KOPT-K1 (cell line): ENCODE measurements around the gene SLC17A3.

Experiments
- H3K27ac ChIP-seq: fragments of 200-600 bp; sonication (generic); 2 replicates; pipeline ENCODE4 v1.5.1; 2016; ENCODE audit warnings: antibody characterized with exemption, mild to moderate bottlenecking, low read depth, low read length; ENCODE audit not compliant: poor library complexity, severe bottlenecking
- H3K36me3 ChIP-seq: fragments of 200-600 bp; sonication (generic); 2 replicates; pipeline ENCODE4 v1.5.1; 2017; ENCODE audit warnings: antibody characterized with exemption, mild to moderate bottlenecking, low read length, moderate library complexity; ENCODE audit not compliant: insufficient read depth
- H3K9me3 ChIP-seq: fragments of 200-600 bp; sonication (generic); 2 replicates; pipeline ENCODE4 v1.5.1; 2017; ENCODE audit warnings: antibody characterized with exemption, low read length, mild to moderate bottlenecking; ENCODE audit not compliant: insufficient read depth, poor library complexity, severe bottlenecking

Gene SLC17A3

DNA sequence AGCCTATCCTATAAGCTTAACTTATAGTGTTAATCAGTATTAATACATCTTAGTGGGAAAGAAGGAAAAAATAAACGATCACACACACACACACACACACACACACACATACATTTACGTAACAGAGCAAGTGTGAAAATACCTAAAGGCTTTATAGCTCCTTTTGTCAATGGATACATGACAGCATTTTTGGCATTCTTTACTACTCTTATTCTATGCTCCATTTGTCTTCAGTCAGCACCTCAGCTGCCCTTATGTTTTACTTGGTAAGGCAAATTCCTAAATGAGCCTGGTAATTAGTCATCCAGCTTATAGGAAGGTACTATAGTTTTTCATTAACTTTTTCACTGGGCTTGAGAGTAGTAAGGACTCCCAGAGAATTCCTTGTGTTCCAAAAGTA is 25.1 kb upstream of the SLC17A3 start:
- H3K27ac ChIP-seq = no peak overlapping the region
- no peaks in the 10 kb centered on the region for H3K36me3 ChIP-seq
- H3K9me3 ChIP-seq = no peaks in the 10 kb centered on the region

GRCh38 chr6:25898289-25898977 is 24.4 kb upstream of the SLC17A3 start:
- H3K9me3 ChIP-seq = no peaks in the 10 kb centered on the region
- no peak overlapping the region for H3K27ac ChIP-seq
- H3K36me3 ChIP-seq = no peaks in the 10 kb centered on the region

- H3K36me3 ChIP-seq = no peaks in the 10 kb centered on the region
- H3K27ac ChIP-seq = no peak overlapping the region
- H3K9me3 ChIP-seq = no peaks in the 10 kb centered on the region
Measured at GRCh38 chr6:25896252-25896651, 22.2 kb upstream of the SLC17A3 start.

- Histone ChIP-seq H3K27ac (no peak overlapping the region), H3K9me3 (no peaks in the 10 kb centered on the region), H3K36me3 (no peaks in the 10 kb centered on the region)
Measured at GRCh38 chr6:25895771-25896170, 21.7 kb upstream of the SLC17A3 start.

GRCh38 chr6:25893778-25894177 is 19.7 kb upstream of the SLC17A3 start:
- no peaks in the 10 kb centered on the region for H3K36me3 ChIP-seq
- no peak overlapping the region for H3K27ac ChIP-seq
- no peaks in the 10 kb centered on the region for H3K9me3 ChIP-seq

DNA sequence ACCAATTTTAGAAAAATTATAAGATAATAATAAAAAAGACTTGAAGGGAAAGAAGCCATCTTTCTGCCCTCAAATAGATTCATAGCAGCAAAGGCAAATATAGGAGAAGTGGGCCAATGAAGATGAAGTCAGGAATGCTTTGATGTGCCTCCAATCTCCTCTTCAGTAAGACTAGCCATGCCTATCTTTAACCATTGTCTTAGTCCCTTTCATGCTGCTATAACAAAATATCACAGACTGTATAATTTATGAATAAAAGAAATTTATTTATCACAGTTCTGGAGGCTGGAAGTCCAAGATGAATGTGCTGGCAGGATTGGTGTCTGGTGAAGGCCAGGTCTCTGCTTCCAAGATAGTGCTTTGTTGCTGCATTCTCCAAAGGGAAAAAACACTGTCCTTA is 18.8 kb upstream of the SLC17A3 start:
- H3K36me3 ChIP-seq = no peaks in the 10 kb centered on the region
- H3K27ac ChIP-seq = no peak overlapping the region
- no peaks in the 10 kb centered on the region for H3K9me3 ChIP-seq

DNA sequence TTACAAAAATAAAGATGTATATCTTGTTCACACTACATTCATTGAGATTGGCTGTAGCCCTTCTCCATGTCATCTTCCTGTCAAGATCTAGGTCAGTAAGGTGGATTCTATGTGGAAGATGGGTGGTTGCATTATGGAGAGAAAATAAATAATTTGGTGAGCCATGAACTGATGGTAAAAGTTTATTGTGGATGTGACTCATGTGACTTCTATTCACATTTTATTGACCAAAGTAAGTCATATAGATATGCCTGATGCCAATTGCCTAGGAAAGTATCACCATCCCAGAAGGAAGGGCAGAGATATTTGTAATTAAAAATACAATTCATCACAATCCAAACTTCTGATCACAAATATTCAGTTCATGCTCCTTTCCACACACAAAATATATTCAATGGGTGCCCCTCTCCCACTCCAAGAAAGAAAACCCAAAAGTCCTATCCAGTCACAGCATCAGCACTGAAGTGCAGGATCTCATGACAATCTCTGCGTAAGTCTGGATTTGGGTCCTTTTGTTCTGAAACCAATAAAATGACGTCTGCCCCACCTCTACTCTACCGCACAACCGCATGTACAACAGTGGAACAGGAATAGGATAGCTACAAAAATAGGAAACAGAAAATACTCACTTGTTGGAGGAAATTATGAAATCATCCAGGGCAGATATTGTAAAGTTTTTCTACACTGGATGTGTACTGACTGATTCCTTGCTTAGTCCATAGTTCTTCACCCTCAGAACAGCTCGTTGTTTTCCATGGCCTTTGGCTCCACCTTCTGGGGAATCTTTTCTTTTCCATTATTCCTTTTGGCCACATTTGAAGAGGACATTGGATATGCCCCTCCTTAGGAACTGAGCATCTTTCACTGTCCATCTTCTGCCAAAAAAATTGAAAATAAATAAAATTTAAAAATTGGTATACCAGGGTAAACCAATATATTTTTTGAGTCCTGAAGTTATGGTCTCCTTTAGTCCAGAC is 16.1 kb upstream of the SLC17A3 start:
- Histone ChIP-seq H3K27ac (no peak overlapping the region), H3K9me3 (no peaks in the 10 kb centered on the region), H3K36me3 (no peaks in the 10 kb centered on the region)

DNA sequence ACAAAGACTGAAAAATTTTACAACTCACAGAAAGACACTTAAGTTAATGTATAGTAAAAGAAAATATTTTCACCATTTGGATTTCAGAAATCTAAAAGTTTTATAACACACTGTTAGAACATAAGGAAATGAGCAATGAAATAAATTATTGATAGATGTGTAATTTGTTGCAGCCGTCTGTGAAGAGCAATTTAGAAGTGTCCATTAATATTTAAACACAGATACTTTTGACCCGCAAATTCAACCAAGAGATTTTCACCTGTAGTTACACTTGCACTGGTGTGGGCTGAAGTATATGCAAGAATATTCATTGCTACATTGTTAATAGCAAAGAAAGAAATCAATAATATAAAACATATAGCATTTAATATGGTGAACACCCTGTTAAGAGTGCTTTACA is 14.6 kb upstream of the SLC17A3 start:
- Histone ChIP-seq H3K27ac (no peak overlapping the region), H3K9me3 (no peaks in the 10 kb centered on the region), H3K36me3 (no peaks in the 10 kb centered on the region)

DNA sequence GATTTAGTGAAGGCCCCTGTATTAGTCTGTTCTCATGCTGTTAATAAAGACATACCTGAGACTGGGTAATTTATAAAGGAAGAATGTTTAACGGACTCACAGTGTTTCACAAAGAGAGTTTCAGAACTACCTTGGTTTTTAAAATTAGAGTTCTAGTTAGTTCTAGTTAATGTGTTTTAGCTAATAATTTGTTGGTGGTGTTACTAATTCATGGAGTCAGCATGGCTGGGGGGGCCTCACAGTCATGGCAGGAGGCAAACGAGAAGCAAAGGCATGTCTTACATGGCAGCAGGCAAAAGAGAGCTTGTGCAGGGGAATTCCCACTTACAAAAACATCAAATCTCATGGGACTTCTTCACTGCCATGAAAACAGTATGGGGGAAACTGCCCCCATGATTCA is 12.0 kb upstream of the SLC17A3 start:
- Histone ChIP-seq H3K27ac (no peak overlapping the region), H3K9me3 (no peaks in the 10 kb centered on the region)

GRCh38 chr6:25883991-25884390 is 9.9 kb upstream of the SLC17A3 start:
- H3K36me3 ChIP-seq = no peaks in the 10 kb centered on the region
- H3K27ac ChIP-seq = no peak overlapping the region
- H3K9me3 ChIP-seq = no peaks in the 10 kb centered on the region

More for the DNA sequence above, 12.0 kb upstream of the SLC17A3 start:
- H3K36me3 ChIP-seq = no peaks in the 10 kb centered on the region

GRCh38 chr6:25883536-25883935 is 9.5 kb upstream of the SLC17A3 start:
- H3K27ac ChIP-seq = no peak overlapping the region
- no peaks in the 10 kb centered on the region for H3K36me3 ChIP-seq
- H3K9me3 ChIP-seq = no peaks in the 10 kb centered on the region

GRCh38 chr6:25882051-25882496 is 8.0 kb upstream of the SLC17A3 start:
- no peak overlapping the region for H3K27ac ChIP-seq
- no peaks in the 10 kb centered on the region for H3K36me3 ChIP-seq

GRCh38 chr6:25880601-25881000 is 6.6 kb upstream of the SLC17A3 start:
- Histone ChIP-seq H3K36me3 (no peaks in the 10 kb centered on the region), H3K9me3 (no peaks in the 10 kb centered on the region), H3K27ac (no peak overlapping the region)

More at GRCh38 chr6:25882051-25882496, 8.0 kb upstream of the SLC17A3 start:
- no peaks in the 10 kb centered on the region for H3K9me3 ChIP-seq

DNA sequence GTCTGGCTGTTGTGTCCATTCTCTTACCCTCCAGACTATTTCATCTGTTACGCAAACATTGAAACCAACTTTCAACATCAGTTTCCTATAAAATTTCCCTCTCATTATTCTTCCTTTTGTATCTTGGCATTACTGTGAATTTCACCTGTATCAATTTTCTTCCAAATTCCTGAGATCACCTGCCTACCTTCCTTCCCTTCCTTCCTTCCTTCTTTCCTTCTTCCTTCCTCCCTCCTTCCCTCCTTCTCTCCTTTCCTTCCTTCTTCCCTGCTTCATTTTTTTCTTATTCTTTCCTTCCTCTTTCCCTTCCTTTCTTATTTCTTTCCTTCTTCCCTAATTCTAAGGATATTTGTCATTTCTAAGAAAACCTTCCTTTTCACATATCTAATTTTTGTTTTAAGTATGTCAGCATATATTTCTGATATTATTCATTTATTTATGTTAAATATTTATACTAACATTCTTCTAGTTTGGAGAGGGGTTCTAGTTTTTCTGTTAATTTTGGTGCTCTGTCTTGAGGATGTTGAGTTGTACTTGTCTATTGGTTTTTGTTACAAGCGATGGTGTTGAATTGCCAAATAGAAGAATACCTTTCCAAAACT is 4.8 kb upstream of the SLC17A3 start:
- no peak overlapping the region for H3K27ac ChIP-seq
- no peaks in the 10 kb centered on the region for H3K9me3 ChIP-seq

DNA sequence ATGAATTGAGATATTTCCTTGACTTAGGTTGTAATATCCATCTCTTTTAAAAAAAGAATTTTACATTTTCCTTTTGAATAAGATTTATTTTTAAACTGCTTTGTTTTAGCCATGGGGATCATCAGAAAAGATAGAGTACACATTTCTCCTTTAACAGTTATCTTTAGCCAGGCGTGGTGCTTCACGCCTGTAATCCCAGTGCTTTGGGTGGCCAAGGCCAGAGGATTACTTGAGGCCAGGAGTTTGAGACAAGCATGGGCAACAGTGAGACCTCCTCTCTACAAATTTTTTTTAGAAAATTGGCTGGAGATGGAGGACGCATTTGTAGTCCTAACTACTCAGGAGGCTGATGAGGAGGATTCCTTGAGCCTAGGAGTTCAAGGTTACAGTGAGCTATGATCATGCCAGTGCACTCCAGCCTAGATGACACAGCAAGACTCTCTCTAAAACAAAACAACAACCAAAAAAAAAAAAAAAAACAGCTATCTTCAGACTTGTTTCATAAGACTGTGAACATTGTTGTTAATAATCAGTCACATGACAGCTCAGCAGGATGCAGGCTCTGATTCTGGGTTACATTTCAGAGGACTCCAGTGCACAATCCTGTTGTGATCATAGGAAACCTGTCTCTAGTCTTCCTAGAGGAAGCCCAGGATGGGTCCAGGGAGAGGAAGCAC is 2.0 kb upstream of the SLC17A3 start:
- H3K9me3 ChIP-seq = no peaks in the 10 kb centered on the region
- no peak overlapping the region for H3K27ac ChIP-seq
- H3K36me3 ChIP-seq = no peaks in the 10 kb centered on the region

More for the DNA sequence above, 4.8 kb upstream of the SLC17A3 start:
- no peaks in the 10 kb centered on the region for H3K36me3 ChIP-seq
